H9 (cell line): Measurements from ENCODE around the gene ERC2. TPM values are rescaled to one million over a fixed set of nuclear protein-coding genes. Genes with fewer than 3 reads are reported as not detected.
A peak's percentile ranks its signal among the peaks of the same experiment; 100 is the strongest.

Source experiments
- DNase-seq: peaks from one replicate; pipeline ENCODE4 v3.0.0-alpha.2; 2017
- H2AFZ ChIP-seq: one replicate; pipeline ENCODE4 v1.6.1; 2013; ENCODE audit warnings: mild to moderate bottlenecking, low read length, control low read depth, moderate library complexity
- H2AK5ac ChIP-seq: 2 replicates; pipeline ENCODE4 v1.6.1; 2013; ENCODE audit warnings: low read length, control low read depth, mixed read lengths; ENCODE audit not compliant: insufficient read length
- H2BK120ac ChIP-seq: one replicate; pipeline ENCODE4 v1.6.1; 2013; ENCODE audit warnings: low read depth, mild to moderate bottlenecking, low read length, control low read depth, inconsistent platforms; ENCODE audit not compliant: poor library complexity, severe bottlenecking
- H2BK12ac ChIP-seq: 2 replicates; pipeline ENCODE4 v1.6.1; 2013; ENCODE audit warnings: low read length, control low read depth, mixed read lengths, low read depth; ENCODE audit not compliant: insufficient read length
- H2BK15ac ChIP-seq: 2 replicates; pipeline ENCODE4 v1.6.1; 2013; ENCODE audit warnings: low read depth, low read length, control low read depth
- H2BK20ac ChIP-seq: one replicate; pipeline ENCODE4 v1.6.1; 2013; ENCODE audit warnings: low read depth, mild to moderate bottlenecking, low read length, control low read depth, inconsistent platforms; ENCODE audit not compliant: poor library complexity, severe bottlenecking
- H2BK5ac ChIP-seq: 2 replicates; pipeline ENCODE4 v1.6.1; 2013; ENCODE audit warnings: low read length, control low read depth, mixed read lengths; ENCODE audit not compliant: insufficient read length
- H3K14ac ChIP-seq: 2 replicates; pipeline ENCODE4 v1.6.1; 2013; ENCODE audit warnings: low read length, control low read depth; ENCODE audit not compliant: insufficient read depth
- H3K18ac ChIP-seq: 2 replicates; pipeline ENCODE4 v1.6.1; 2013; ENCODE audit warnings: low read depth, mild to moderate bottlenecking, mixed read lengths, low read length, control low read depth; ENCODE audit not compliant: insufficient read length
- H3K23ac ChIP-seq: 2 replicates; pipeline ENCODE4 v1.6.1; 2013; ENCODE audit warnings: low read length, control low read depth, mixed read lengths, low read depth; ENCODE audit not compliant: insufficient read length
- H3K23me2 ChIP-seq: 2 replicates; pipeline ENCODE4 v1.6.1; 2013; ENCODE audit warnings: low read depth, mild to moderate bottlenecking, mixed read lengths, low read length, control low read depth; ENCODE audit not compliant: insufficient read length, poor library complexity, severe bottlenecking
- H3K27ac ChIP-seq: 2 replicates; pipeline ENCODE4 v1.5.1; 2013; ENCODE audit warnings: low read length, control low read depth, mixed read lengths, low read depth; ENCODE audit not compliant: insufficient read length
- H3K27me3 ChIP-seq: 2 replicates; pipeline ENCODE4 v1.6.1; 2013; ENCODE audit warnings: low read length, control low read depth, inconsistent platforms; ENCODE audit not compliant: insufficient read depth
- H3K4ac ChIP-seq: 2 replicates; pipeline ENCODE4 v1.6.1; 2013; ENCODE audit warnings: low read depth, mild to moderate bottlenecking, control low read depth, inconsistent platforms, low read length, moderate library complexity
- H3K4me1 ChIP-seq: 2 replicates; pipeline ENCODE4 v1.6.1; 2013; ENCODE audit warnings: low read length, control low read depth, inconsistent platforms; ENCODE audit not compliant: insufficient read depth
- H3K4me2 ChIP-seq: 2 replicates; pipeline ENCODE4 v1.6.1; 2013; ENCODE audit warnings: low read length, control low read depth, mixed read lengths; ENCODE audit not compliant: insufficient read length, insufficient read depth
- H3K56ac ChIP-seq: 2 replicates; pipeline ENCODE4 v1.6.1; 2013; ENCODE audit warnings: low read depth, mild to moderate bottlenecking, mixed read lengths, low read length, control low read depth; ENCODE audit not compliant: insufficient read length
- H3K79me1 ChIP-seq: 2 replicates; pipeline ENCODE4 v1.6.1; 2013; ENCODE audit warnings: low read depth, mild to moderate bottlenecking, moderate library complexity, low read length, control low read depth, inconsistent platforms; ENCODE audit not compliant: insufficient read depth, poor library complexity, severe bottlenecking
- H3K79me2 ChIP-seq: 2 replicates; pipeline ENCODE4 v1.6.1; 2013; ENCODE audit warnings: low read length, control low read depth, inconsistent platforms; ENCODE audit not compliant: insufficient read depth
- H3K9ac ChIP-seq: 2 replicates; pipeline ENCODE4 v1.6.1; 2013; ENCODE audit warnings: low read length, control low read depth, mixed read lengths; ENCODE audit not compliant: insufficient read length; ENCODE audit errors: extremely low read depth
- H3K9me3 ChIP-seq: one replicate; pipeline ENCODE4 v1.6.1; 2013; ENCODE audit warnings: low read depth, low read length, inconsistent platforms; ENCODE audit not compliant: control insufficient read depth
- H3T11ph ChIP-seq: one replicate; pipeline ENCODE4 v1.6.1; 2013; ENCODE audit warnings: mild to moderate bottlenecking, low read length, control low read depth, inconsistent platforms
- H4K20me1 ChIP-seq: one replicate; pipeline ENCODE4 v1.6.1; 2013; ENCODE audit not compliant: control insufficient read depth, insufficient read length, insufficient read depth
- H4K5ac ChIP-seq: 2 replicates; pipeline ENCODE4 v1.6.1; 2013; ENCODE audit warnings: low read depth, mild to moderate bottlenecking, mixed read lengths, low read length, control low read depth; ENCODE audit not compliant: insufficient read length
- H4K8ac ChIP-seq: replicated peaks from 2 replicates; pipeline ENCODE4 v1.6.1; 2013; ENCODE audit warnings: low read length, control low read depth, mixed read lengths, low read depth; ENCODE audit not compliant: insufficient read length
- H4K91ac ChIP-seq: 2 replicates; pipeline ENCODE4 v1.6.1; 2013; ENCODE audit warnings: low read depth, mild to moderate bottlenecking, moderate library complexity, mixed read lengths, low read length, control low read depth; ENCODE audit not compliant: insufficient read length
- H3K27ac Mint-ChIP-seq, 3 experiments: 2 replicates in 2 of 3; 3 replicates in 1 of 3; pipeline ENCODE4 v1.8.0; 2020 to 2021; ENCODE audit warnings: mixed read lengths in 3 of 3, mild to moderate bottlenecking in 1 of 3, moderate library complexity in 1 of 3
- H3K27me3 Mint-ChIP-seq: 2 replicates; pipeline ENCODE4 v1.8.0; 2021; ENCODE audit warnings: low read depth, mild to moderate bottlenecking, moderate library complexity, mixed read lengths
- H3K36me3 Mint-ChIP-seq, 3 experiments: 2 replicates in 2 of 3; 3 replicates in 1 of 3; pipeline ENCODE4 v1.8.0; 2020 to 2021; ENCODE audit warnings: low read depth in 3 of 3, mixed read lengths in 3 of 3; ENCODE audit not compliant: insufficient read depth in 1 of 3
- H3K4me1 Mint-ChIP-seq, 2 experiments: 2 replicates each; pipeline ENCODE4 v1.8.0; 2020; ENCODE audit warnings: mixed read lengths in 2 of 2
- H3K4me3 Mint-ChIP-seq, 2 experiments: 2 replicates in 1 of 2; 3 replicates in 1 of 2; pipeline ENCODE4 v1.8.0; 2020 to 2021; ENCODE audit warnings: mild to moderate bottlenecking in 2 of 2, mixed read lengths in 2 of 2, moderate library complexity in 1 of 2
- H3K9me3 Mint-ChIP-seq, 2 experiments: 2 replicates in 1 of 2; 3 replicates in 1 of 2; pipeline ENCODE4 v1.8.0; 2020; ENCODE audit warnings: mild to moderate bottlenecking in 2 of 2, mixed read lengths in 2 of 2, moderate library complexity in 1 of 2
- CTCF ChIP-seq: fragments of 200-600 bp; sonication (generic); conservative IDR thresholded peaks from 3 replicates; pipeline ENCODE4 v1.8.0; 2021; ENCODE audit warnings: antibody characterized with exemption, mild to moderate bottlenecking
- total RNA-seq: library from RNA; stranded (reverse); gene quantifications from 2 replicates; pipeline ENCODE4 v1.2.1, GENCODE V29; 2021

Gene ERC2
- total RNA-seq, 1 experiment from 2014 or later: 15.4 TPM

GRCh38 chr3:55746808-55747413 is 721.4 kb downstream of the ERC2 start:
- H2BK15ac ChIP-seq: no peak overlapping the region
- H3K4ac ChIP-seq: no peak overlapping the region
- no peak overlapping the region for H3K23ac ChIP-seq
- no peak overlapping the region for H2BK5ac ChIP-seq
- no peak overlapping the region for H3K9ac ChIP-seq
- no peak overlapping the region for H3K56ac ChIP-seq
- no peak overlapping the region for H3K4me2 ChIP-seq
- no peak overlapping the region for H2AFZ ChIP-seq
- Mint-ChIP-seq H3K4me1 (peaks cover 7 to 8% of the 10 kb centered on the region in 2 experiments), H3K4me3 (no peak overlapping the region), H3K9me3 (no peaks in the 10 kb centered on the region; a peak in 1 of 5 replicates), H3K27ac (peak overlapping the region in 1 of 3 experiments; percentile 74; a peak in 1 of 7 replicates), H3K27me3 (no peaks in the 10 kb centered on the region), H3K36me3 (no peaks in the 10 kb centered on the region)
- H2BK12ac ChIP-seq: no peak overlapping the region
- no peaks in the 10 kb centered on the region for H4K20me1 ChIP-seq
- H3K14ac ChIP-seq: no peak overlapping the region
- no peak overlapping the region for H4K91ac ChIP-seq
- TF ChIP-seq CTCF: peak; percentile 62
- H2AK5ac ChIP-seq: no peak overlapping the region
- H3K4me1 ChIP-seq: no peaks in the 10 kb centered on the region
- no peak overlapping the region for H2BK120ac ChIP-seq
- no peak overlapping the region for H3K27ac ChIP-seq
- H3K79me1 ChIP-seq: no peaks in the 10 kb centered on the region
- no peak overlapping the region for H2BK20ac ChIP-seq
- no peak overlapping the region for H4K5ac ChIP-seq
- H3K27me3 ChIP-seq: no peaks in the 10 kb centered on the region
- H3K9me3 ChIP-seq: no peaks in the 10 kb centered on the region
- peaks cover 3% of the 10 kb centered on the region for H3K23me2 ChIP-seq
- no peak overlapping the region for H4K8ac ChIP-seq
- H3K79me2 ChIP-seq: no peaks in the 10 kb centered on the region
- H3T11ph ChIP-seq: no peak overlapping the region
- no peak for DNase-seq
- no peak overlapping the region for H3K18ac ChIP-seq
